IMR-90 (cell line): ENCODE data around the gene IL22RA1. TPM values are rescaled to one million over a fixed set of nuclear protein-coding genes. Genes with fewer than 3 reads are reported as not detected.

Experiments used
- ATAC-seq: fragments of 200-7000 bp; cut with Tn5 transposase; 2 replicates; pipeline ENCODE4 v1.9.1; 2020; ENCODE audit warnings: low read depth, mild to moderate bottlenecking, moderate library complexity
- BruUV-seq: library from RNA; stranded (reverse); fragments of 400-500 nt; replicated peaks from 2 replicates; lab custom pipeline; 2021; lab: Mats Ljungman, UMichigan
- CTCF ChIA-PET: fragments of 300-600 bp; formaldehyde crosslinking; extraction: SDS; loops from one replicate; lab custom pipeline; 2021; ENCODE audit warnings: antibody characterized with exemption; lab: Yijun Ruan, JAX
- POLR2A ChIA-PET: fragments of 300-600 bp; sonication (Branson Sonifier 250); formaldehyde crosslinking; loops from one replicate; lab custom pipeline; 2022; ENCODE audit warnings: antibody characterized with exemption; ENCODE audit not compliant: unreplicated experiment; lab: Charles Lee
- DNase-seq: peaks from one replicate; pipeline ENCODE4 v3.0.0; 2013
- H2AFZ ChIP-seq: replicated peaks from 2 replicates; pipeline ENCODE3; 2013; ENCODE audit warnings: low read length, mild to moderate bottlenecking; ENCODE audit not compliant: poor library complexity
- H2AK5ac ChIP-seq: 2 replicates; pipeline ENCODE4 v1.6.1; 2013; ENCODE audit warnings: low read depth, low read length, inconsistent platforms
- H2AK9ac ChIP-seq: replicated peaks from 2 replicates; pipeline ENCODE3; 2013; ENCODE audit warnings: mild to moderate bottlenecking, low read depth, low read length, moderate library complexity; ENCODE audit not compliant: poor library complexity
- H2BK120ac ChIP-seq: 2 replicates; pipeline ENCODE4 v1.6.1; 2013; ENCODE audit warnings: low read depth, low read length, inconsistent platforms
- H2BK15ac ChIP-seq: 3 replicates; pipeline ENCODE4 v1.6.1; 2013; ENCODE audit warnings: low read depth, low read length, inconsistent platforms
- H2BK20ac ChIP-seq: 2 replicates; pipeline ENCODE4 v1.6.1; 2013; ENCODE audit warnings: low read depth, mild to moderate bottlenecking, inconsistent platforms, low read length, moderate library complexity
- H2BK5ac ChIP-seq: 2 replicates; pipeline ENCODE4 v1.6.1; 2013; ENCODE audit warnings: mild to moderate bottlenecking, low read depth, low read length, inconsistent platforms; ENCODE audit not compliant: poor library complexity, severe bottlenecking
- H3K14ac ChIP-seq: replicated peaks from 2 replicates; pipeline ENCODE4 v1.6.1; 2013; ENCODE audit warnings: low read depth, low read length, inconsistent platforms
- H3K18ac ChIP-seq: 2 replicates; pipeline ENCODE4 v1.6.1; 2013; ENCODE audit warnings: low read depth, low read length, control low read depth
- H3K23ac ChIP-seq: 2 replicates; pipeline ENCODE4 v1.6.1; 2013; ENCODE audit warnings: low read depth, low read length, inconsistent platforms
- H3K27ac ChIP-seq: 2 replicates; pipeline ENCODE4 v1.5.1; 2013; ENCODE audit warnings: mild to moderate bottlenecking, control low read depth, low read length; ENCODE audit not compliant: insufficient read depth
- H3K27me3 ChIP-seq: 2 replicates; pipeline ENCODE4 v1.6.1; 2013; ENCODE audit warnings: low read length; ENCODE audit not compliant: control insufficient read depth, insufficient read depth
- H3K36me3 ChIP-seq: 2 replicates; pipeline ENCODE4 v1.6.1; 2013; ENCODE audit warnings: low read length, mixed read lengths; ENCODE audit not compliant: control insufficient read depth, insufficient read depth
- H3K4ac ChIP-seq: 2 replicates; pipeline ENCODE4 v1.6.1; 2013; ENCODE audit warnings: low read depth, low read length, inconsistent platforms
- H3K4me1 ChIP-seq: 2 replicates; pipeline ENCODE4 v1.6.1; 2013; ENCODE audit warnings: low read length, mixed read lengths; ENCODE audit not compliant: control insufficient read depth, insufficient read depth
- H3K4me2 ChIP-seq: 2 replicates; pipeline ENCODE4 v1.6.1; 2013; ENCODE audit warnings: low read depth, mild to moderate bottlenecking, control low read depth, low read length, moderate library complexity
- H3K4me3 ChIP-seq: 2 replicates; pipeline ENCODE4 v1.5.1; 2013; ENCODE audit warnings: low read depth, mild to moderate bottlenecking, control low read depth, low read length, moderate library complexity; ENCODE audit not compliant: insufficient read depth
- H3K56ac ChIP-seq: 2 replicates; pipeline ENCODE4 v1.6.1; 2013; ENCODE audit warnings: low read length, inconsistent platforms; ENCODE audit not compliant: insufficient read depth; ENCODE audit errors: extremely low read depth
- H3K79me1 ChIP-seq, 2 experiments: 2 replicates each; pipeline ENCODE4 v1.6.1; 2013; ENCODE audit warnings: low read length in 2 of 2, inconsistent platforms in 1 of 2, low read depth in 1 of 2
- H3K9ac ChIP-seq: 2 replicates; pipeline ENCODE4 v1.6.1; 2013; ENCODE audit warnings: low read depth, low read length, control low read depth
- H3K9me1 ChIP-seq: 2 replicates; pipeline ENCODE4 v1.6.1; 2013; ENCODE audit warnings: low read length, inconsistent platforms; ENCODE audit not compliant: insufficient read depth
- H3K9me3 ChIP-seq: 2 replicates; pipeline ENCODE4 v1.6.1; 2013; ENCODE audit warnings: low read length; ENCODE audit not compliant: control insufficient read depth, insufficient read depth
- H4K20me1 ChIP-seq: 2 replicates; pipeline ENCODE4 v1.6.1; 2013; ENCODE audit warnings: low read length, inconsistent platforms; ENCODE audit not compliant: insufficient read depth
- H4K5ac ChIP-seq: 2 replicates; pipeline ENCODE4 v1.6.1; 2013; ENCODE audit warnings: mild to moderate bottlenecking, low read depth, low read length, control low read depth
- H4K8ac ChIP-seq, 2 experiments: 2 replicates each; pipeline ENCODE4 v1.6.1; 2013; ENCODE audit warnings: low read depth in 2 of 2, low read length in 2 of 2, control low read depth in 1 of 2, inconsistent platforms in 1 of 2
- H4K91ac ChIP-seq: 2 replicates; pipeline ENCODE4 v1.6.1; 2013; ENCODE audit warnings: low read depth, low read length, inconsistent platforms; ENCODE audit not compliant: insufficient read depth
- BHLHE40 ChIP-seq: fragments of 150-350 bp; IDR thresholded peaks from 2 replicates; pipeline ENCODE4 v1.6.1; 2016; ENCODE audit warnings: mild to moderate bottlenecking, low read depth, low read length
- CEBPB ChIP-seq: IDR thresholded peaks from 2 replicates; pipeline ENCODE4 v1.6.1; 2012; ENCODE audit warnings: low read depth, low read length, improper control_type of control experiment
- CHD1 ChIP-seq: IDR thresholded peaks from 2 replicates; pipeline ENCODE4 v1.6.1; 2012; ENCODE audit warnings: low read depth, low read length, improper control_type of control experiment
- CTCF ChIP-seq: conservative IDR thresholded peaks from 2 replicates; pipeline ENCODE4 v1.5.1; 2012; ENCODE audit warnings: mild to moderate bottlenecking, low read depth, low read length, improper control_type of control experiment
- ELK1 ChIP-seq: fragments of 150-350 bp; IDR thresholded peaks from 2 replicates; pipeline ENCODE4 v1.6.1; 2016; ENCODE audit warnings: low read depth, mild to moderate bottlenecking, low read length, moderate library complexity, borderline replicate concordance
- MAFK ChIP-seq: IDR thresholded peaks from 2 replicates; pipeline ENCODE4 v1.6.1; 2012; ENCODE audit warnings: low read depth, low read length, improper control_type of control experiment
- MAZ ChIP-seq: IDR thresholded peaks from 2 replicates; pipeline ENCODE4 v1.6.1; 2012; ENCODE audit warnings: low read depth, mild to moderate bottlenecking, low read length, improper control_type of control experiment, moderate library complexity, borderline replicate concordance
- MXI1 ChIP-seq: IDR thresholded peaks from 2 replicates; pipeline ENCODE4 v1.6.1; 2012; ENCODE audit warnings: low read depth, mild to moderate bottlenecking, low read length, moderate library complexity, borderline replicate concordance
- NFE2L2 ChIP-seq: fragments of 150-350 bp; IDR thresholded peaks from 2 replicates; pipeline ENCODE4 v1.6.1; 2016; ENCODE audit warnings: low read depth, mild to moderate bottlenecking, low read length
- POLR2A ChIP-seq: IDR thresholded peaks from 2 replicates; pipeline ENCODE4 v1.6.1; 2012; ENCODE audit warnings: mild to moderate bottlenecking, low read depth, low read length
- RAD21 ChIP-seq: IDR thresholded peaks from 2 replicates; pipeline ENCODE4 v1.6.1; 2012; ENCODE audit warnings: low read length, improper control_type of control experiment
- RFX5 ChIP-seq: IDR thresholded peaks from 2 replicates; pipeline ENCODE4 v1.8.0; 2012; ENCODE audit warnings: low read depth, mild to moderate bottlenecking, low read length, moderate library complexity
- SMC3 ChIP-seq: fragments of 150-350 bp; IDR thresholded peaks from 2 replicates; pipeline ENCODE4 v1.6.1; 2016; ENCODE audit warnings: low read depth, mild to moderate bottlenecking, antibody characterized with exemption, low read length, moderate library complexity
- WGBS, 2 experiments: methylation state at CpG; one replicate each; pipeline versions ENCODE4 v1.1.5 to v1.1.7; 2013; ENCODE audit warnings: missing lambda C conversion rate in 2 of 2; ENCODE audit not compliant: insufficient read length in 1 of 2; ENCODE audit errors: extremely low coverage in 2 of 2; 5-methylcytosine and 5-hydroxymethylcytosine counted together
- dilution Hi-C: fragments of 300-500 bp; cut with HindIII; formaldehyde crosslinking; loops from one replicate; pipeline ENCODE4 v1.14.3; 2018; ENCODE audit warnings: low sequenced_read_pairs; ENCODE audit not compliant: unreplicated experiment
- in situ Hi-C: fragments of 300-500 bp; cut with MboI; formaldehyde crosslinking; loops from 3 replicates; pipeline ENCODE4 v1.14.3; 2019; ENCODE audit warnings: low sequenced_read_pairs, inconsistent platforms, mixed read lengths
- intact Hi-C: fragments of 100-400 bp; cut with micrococcal nuclease; formaldehyde crosslinking; loops from 2 replicates; pipeline ENCODE4 v1.10.0; 2022
- polyA plus RNA-seq, 3 experiments: library from polyadenylated mRNA; depleted of rRNA; stranded (reverse); fragments of >200 nt; gene quantifications; 2 replicates each; pipeline ENCODE4 v1.2.3, GENCODE V29; 2012; ENCODE audit warnings: low replicate concordance in 1 of 3
- total RNA-seq: library from RNA; depleted of rRNA; stranded (reverse); fragments of >200 nt; gene quantifications from 2 replicates; pipeline ENCODE4 v1.2.3, GENCODE V29; 2012

The IL22RA1 gene
- total and polyA plus RNA-seq, 2 of the 4 experiments (the other 2 are of a cell fraction) = not detected

- CTCF ChIA-PET = no interaction called here
- Histone ChIP-seq H3K36me3 (no peaks in the 10 kb centered on the region), H2BK15ac (no peak overlapping the region), H3K23ac (no peak overlapping the region), H2AK9ac (no peak overlapping the region), H3K27me3 (peaks cover 34% of the 10 kb centered on the region), H3K18ac (no peak overlapping the region), H3K27ac (no peak overlapping the region), H3K4me1 (no peaks in the 10 kb centered on the region), H4K91ac (no peak overlapping the region), H3K4me3 (no peak overlapping the region), H2AFZ (no peak overlapping the region), H3K9me1 (no peaks in the 10 kb centered on the region), H3K4me2 (no peak overlapping the region), H3K9ac (no peak overlapping the region), H4K5ac (no peak overlapping the region), H4K8ac (no peak overlapping the region), H3K79me1 (no peaks in the 10 kb centered on the region), H3K56ac (no peak overlapping the region), H2BK5ac (no peak overlapping the region), H2BK20ac (no peak overlapping the region), H3K14ac (no peak overlapping the region), H3K4ac (no peak overlapping the region), H4K20me1 (no peaks in the 10 kb centered on the region), H2BK120ac (no peak overlapping the region), H3K9me3 (peaks cover 4% of the 10 kb centered on the region), H2AK5ac (no peak overlapping the region)
- in situ Hi-C loops (no loop called here), dilution Hi-C loops (no loop called here), intact Hi-C loops (loop anchor here (10.0 kb wide), 1 partner anchor 49 kb away; no protein-coding TSS in a partner anchor)
- POLR2A ChIA-PET = no interaction called here
- TF ChIP-seq BHLHE40 (no peak), RFX5 (no peak), MXI1 (no peak), MAZ (no peak), CHD1 (no peak), RAD21 (no peak), POLR2A (no peak), CTCF (no peak), NFE2L2 (no peak), ELK1 (no peak), SMC3 (no peak), CEBPB (no peak), MAFK (no peak)
- no peak for DNase-seq
- no peak for ATAC-seq
- BruUV-seq = no TSS peak
- no CpG with 5 or more reads among the region's 1 CpG for WGBS, 2 experiments
These were observed 9.1 kb downstream of the IL22RA1 start for GRCh38 chr1:24133819-24134218.
